Spleen (tissue), 11 donors: ENCODE measurements around the gene FAM185A. TPM values are rescaled to one million over a fixed set of nuclear protein-coding genes. Genes with fewer than 3 reads are reported as not detected.

Experiments
- DNase-seq: peaks from one replicate; pipeline ENCODE4 v3.0.0-alpha.2; 2020
- H3K27ac ChIP-seq, 8 donors: fragments of 200-600 bp; sonication (generic) in 7 of 8; 1 replicate in 4 of 8; 2 replicates in 4 of 8; pipeline versions ENCODE4 v1.5.0 to v1.8.0; 2016 to 2021; ENCODE audit warnings: inconsistent platforms in 4 of 8, mild to moderate bottlenecking in 4 of 8, moderate library complexity in 1 of 8
- H3K27me3 ChIP-seq, 7 donors: fragments of 200-600 bp; sonication (generic) in 6 of 7; replicated peaks in 1 of 7; 1 replicate in 4 of 7; 2 replicates in 3 of 7; pipeline versions ENCODE4 v1.5.0 to v1.8.0; 2016 to 2021; ENCODE audit warnings: inconsistent platforms in 3 of 7, mild to moderate bottlenecking in 1 of 7
- H3K36me3 ChIP-seq, 6 donors: fragments of 200-600 bp; sonication (generic) in 5 of 6; 1 replicate in 4 of 6; 2 replicates in 2 of 6; pipeline versions ENCODE4 v1.5.0 to v1.8.0; 2016 to 2021; ENCODE audit warnings: inconsistent platforms in 2 of 6
- H3K4me1 ChIP-seq, 6 donors: fragments of 200-600 bp; sonication (generic) in 5 of 6; 1 replicate in 3 of 6; 2 replicates in 3 of 6; pipeline versions ENCODE4 v1.5.0 to v1.8.0; 2016 to 2021; ENCODE audit warnings: inconsistent platforms in 3 of 6
- H3K4me3 ChIP-seq, 8 donors: fragments of 200-600 bp; sonication (generic) in 7 of 8; 1 replicate in 4 of 8; 2 replicates in 4 of 8; pipeline versions ENCODE4 v1.5.0 to v1.8.0; 2016 to 2021; ENCODE audit warnings: inconsistent platforms in 4 of 8, mild to moderate bottlenecking in 4 of 8, moderate library complexity in 2 of 8
- H3K9me3 ChIP-seq, 8 donors: fragments of 200-600 bp; sonication (generic) in 7 of 8; 1 replicate in 4 of 8; 2 replicates in 4 of 8; pipeline versions ENCODE4 v1.5.0 to v1.8.0; 2016 to 2021; ENCODE audit warnings: inconsistent platforms in 4 of 8
- POLR2A ChIP-seq, 3 donors: fragments of 450-650 bp; IDR thresholded peaks; one replicate each; pipeline ENCODE4 v1.5.1; 2017; ENCODE audit warnings: antibody characterized with exemption in 3 of 3, mild to moderate bottlenecking in 1 of 3
- POLR2AphosphoS5 ChIP-seq, 3 donors: sonication (generic); formaldehyde crosslinking; IDR thresholded peaks; one replicate each; pipeline ENCODE4 v1.5.1; 2017; ENCODE audit warnings: antibody characterized with exemption in 3 of 3
- WGBS, 5 donors: extraction: QIAGEN DNeasy Blood & Tissue Kit in 3 of 5; methylation state at CpG; one replicate each; pipeline versions ENCODE4 v1.1.5 to v1.1.7; 2013 to 2018; 5-methylcytosine and 5-hydroxymethylcytosine counted together
- intact Hi-C: fragments of 100-400 bp; cut with DNase I; formaldehyde crosslinking; loops from one replicate; pipeline ENCODE4 v1.15.0; 2023; ENCODE audit warnings: low total_unique reads
- polyA plus RNA-seq, 3 donors: library from polyadenylated mRNA; stranded (reverse); fragments of 200-250 nt; gene quantifications; one replicate each; pipeline ENCODE4 v1.2.1, GENCODE V29; 2013
- total RNA-seq, 7 donors: library from RNA; depleted of rRNA in 3 of 7; stranded (reverse); fragments of >200 nt in 3 of 7; fragmentation: NEBNext Ultra II Directional in 4 of 7; extraction: Animal tissue kit (Norgen Biotek cat#: 25700) in 4 of 7; gene quantifications; one replicate each; pipeline versions ENCODE4 v1.1.0 to v1.2.1, GENCODE V29; 2016 to 2021
- TF ChIP-seq, protein P1 (sequence below), 11 experiments: fragments of 200-600 bp in 7 of 11; fragments of 450-650 bp in 4 of 11; sonication (generic) in 4 of 11; IDR thresholded peaks in 8 of 11; conservative IDR thresholded peaks in 3 of 11; 1 replicate in 7 of 11; 2 replicates in 4 of 11; pipeline versions ENCODE4 v1.4.0 to v1.8.0; 2016 to 2021; ENCODE audit warnings: antibody characterized with exemption in 11 of 11, inconsistent platforms in 4 of 11, mild to moderate bottlenecking in 1 of 11
- donor health status: healthy with polysubstance abuse.
- donor health status: DM: no; HTN: no; CAD: no; lungs with moderate emphysema.
- donor health status: DM: no; HTN: no; CAD: no.
- donor health status: Bipolar disorder and iron deficiency.
- donor health status: healthy.
- donor health status: DM: no; HTN: no; CAD: no.
- donor health status: DM: yes; HTN: yes; CAD: no.

The FAM185A gene
- total and polyA plus RNA-seq, 10 donors = 3.1 to 22.4 (median 10.6) TPM

GRCh38 chr7:102823390-102824119 lies 74.8 kb downstream of the FAM185A start:
- 82 to 95% (median 92%) methylated on average over 6 of the region's 6 CpGs for WGBS, 5 donors
- H3K27me3 ChIP-seq = no peaks in the 10 kb centered on the region
- no peak for DNase-seq
- intact Hi-C loops = no loop called here
- TF ChIP-seq POLR2AphosphoS5 (IDR thresholded peaks at IDR 0.05) (no peak), POLR2A (IDR thresholded peaks at IDR 0.05) (no peak)
- TF ChIP-seq, protein P1, sequence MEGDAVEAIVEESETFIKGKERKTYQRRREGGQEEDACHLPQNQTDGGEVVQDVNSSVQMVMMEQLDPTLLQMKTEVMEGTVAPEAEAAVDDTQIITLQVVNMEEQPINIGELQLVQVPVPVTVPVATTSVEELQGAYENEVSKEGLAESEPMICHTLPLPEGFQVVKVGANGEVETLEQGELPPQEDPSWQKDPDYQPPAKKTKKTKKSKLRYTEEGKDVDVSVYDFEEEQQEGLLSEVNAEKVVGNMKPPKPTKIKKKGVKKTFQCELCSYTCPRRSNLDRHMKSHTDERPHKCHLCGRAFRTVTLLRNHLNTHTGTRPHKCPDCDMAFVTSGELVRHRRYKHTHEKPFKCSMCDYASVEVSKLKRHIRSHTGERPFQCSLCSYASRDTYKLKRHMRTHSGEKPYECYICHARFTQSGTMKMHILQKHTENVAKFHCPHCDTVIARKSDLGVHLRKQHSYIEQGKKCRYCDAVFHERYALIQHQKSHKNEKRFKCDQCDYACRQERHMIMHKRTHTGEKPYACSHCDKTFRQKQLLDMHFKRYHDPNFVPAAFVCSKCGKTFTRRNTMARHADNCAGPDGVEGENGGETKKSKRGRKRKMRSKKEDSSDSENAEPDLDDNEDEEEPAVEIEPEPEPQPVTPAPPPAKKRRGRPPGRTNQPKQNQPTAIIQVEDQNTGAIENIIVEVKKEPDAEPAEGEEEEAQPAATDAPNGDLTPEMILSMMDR (IDR thresholded peaks at IDR 0.05 in 8 of 11, conservative IDR thresholded peaks at IDR 0.05 in 3 of 11) = no peak
- no peak overlapping the region for H3K27ac ChIP-seq
- peaks cover 0 to 6% (median 0%) of the 10 kb centered on the region in 6 donors for H3K4me1 ChIP-seq
- H3K4me3 ChIP-seq = no peak overlapping the region
- peaks cover 0 to 14% (median 3%) of the 10 kb centered on the region in 6 donors for H3K36me3 ChIP-seq
- no peaks in the 10 kb centered on the region for H3K9me3 ChIP-seq

GRCh38 chr7:102828286-102828685 lies 79.5 kb downstream of the FAM185A start:
- H3K9me3 ChIP-seq = no peaks in the 10 kb centered on the region
- no peak overlapping the region for H3K27ac ChIP-seq
- DNase-seq = no peak
- no peaks in the 10 kb centered on the region for H3K27me3 ChIP-seq
- no peak for TF ChIP-seq POLR2A (IDR thresholded peaks at IDR 0.05)
- TF ChIP-seq, protein P1 (IDR thresholded peaks at IDR 0.05 in 8 of 11, conservative IDR thresholded peaks at IDR 0.05 in 3 of 11) = no peak
- TF ChIP-seq POLR2AphosphoS5 (IDR thresholded peaks at IDR 0.05) = no peak
- no peak overlapping the region for H3K4me3 ChIP-seq
- H3K4me1 ChIP-seq = no peaks in the 10 kb centered on the region
- peaks cover 0 to 29% (median 3%) of the 10 kb centered on the region in 6 donors for H3K36me3 ChIP-seq
- intact Hi-C loops = no loop called here
- 89 to 99% (median 95%) methylated on average over 2 of the region's 2 CpGs for WGBS, 5 donors

GRCh38 chr7:102829075-102829474 lies 80.3 kb downstream of the FAM185A start:
- H3K27ac ChIP-seq = no peak overlapping the region
- H3K4me3 ChIP-seq = no peak overlapping the region
- no peaks in the 10 kb centered on the region for H3K9me3 ChIP-seq
- no peak for DNase-seq
- 82 to 100% (median 97%) methylated on average over 3 of the region's 3 CpGs for WGBS, 5 donors
- TF ChIP-seq, protein P1 (IDR thresholded peaks at IDR 0.05 in 8 of 11, conservative IDR thresholded peaks at IDR 0.05 in 3 of 11) = no peak
- TF ChIP-seq POLR2A (IDR thresholded peaks at IDR 0.05) (no peak), POLR2AphosphoS5 (IDR thresholded peaks at IDR 0.05) (no peak)
- peaks cover 0 to 29% (median 3%) of the 10 kb centered on the region in 6 donors for H3K36me3 ChIP-seq
- intact Hi-C loops = no loop called here
- H3K4me1 ChIP-seq = no peaks in the 10 kb centered on the region
- H3K27me3 ChIP-seq = no peaks in the 10 kb centered on the region

DNA sequence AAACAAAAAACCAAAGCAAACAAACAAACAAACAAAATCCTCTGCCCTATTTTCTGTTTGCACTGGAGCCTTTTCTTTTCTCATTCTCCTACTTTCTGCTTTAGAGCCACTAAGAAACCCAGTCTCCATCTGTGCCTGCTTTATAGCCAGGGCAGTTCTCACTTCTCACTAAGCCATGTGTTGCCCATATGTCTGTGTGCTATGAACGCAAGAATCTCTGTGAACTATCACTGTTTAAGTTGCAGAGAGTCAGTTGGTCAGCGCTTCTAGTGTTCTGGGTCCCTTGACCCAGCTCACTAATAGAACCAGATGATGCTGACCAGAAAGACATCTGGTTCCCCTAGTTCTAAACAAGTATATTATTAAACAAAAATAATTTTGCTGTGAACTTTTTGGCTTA lies 81.4 kb downstream of the FAM185A start:
- no peak for TF ChIP-seq POLR2A (IDR thresholded peaks at IDR 0.05)
- no peak for TF ChIP-seq POLR2AphosphoS5 (IDR thresholded peaks at IDR 0.05)
- TF ChIP-seq, protein P1 (IDR thresholded peaks at IDR 0.05 in 8 of 11, conservative IDR thresholded peaks at IDR 0.05 in 3 of 11) = no peak
- DNase-seq = no peak
- Histone ChIP-seq H3K4me3 (no peak overlapping the region), H3K36me3 (peaks cover 0 to 29% (median 3%) of the 10 kb centered on the region in 6 donors), H3K27me3 (no peaks in the 10 kb centered on the region), H3K27ac (no peak overlapping the region), H3K4me1 (no peaks in the 10 kb centered on the region), H3K9me3 (no peaks in the 10 kb centered on the region)
- WGBS, 5 donors = 83 to 97% (median 94%) methylated on average over 2 of the region's 2 CpGs
- intact Hi-C loops = no loop called here
